ENCODE measurements around the gene IGF2BP1.

- TF ChIP-seq CTCF (IDR thresholded peaks at IDR 0.05) (no peak), POLR2A (IDR thresholded peaks at IDR 0.05) (no peak)
Measured at GRCh38 chr17:49041527-49041926, 44.3 kb downstream of the IGF2BP1 start.

Data from sigmoid colon (tissue), 3 donors.